Effector CD4-positive, alpha-beta T cell (primary cell): ENCODE data around the gene DDX10.

ENCODE experiments used
- DNase-seq: peaks from one replicate; pipeline ENCODE4 v3.0.0-alpha.2; 2020

The DDX10 gene

DNA sequence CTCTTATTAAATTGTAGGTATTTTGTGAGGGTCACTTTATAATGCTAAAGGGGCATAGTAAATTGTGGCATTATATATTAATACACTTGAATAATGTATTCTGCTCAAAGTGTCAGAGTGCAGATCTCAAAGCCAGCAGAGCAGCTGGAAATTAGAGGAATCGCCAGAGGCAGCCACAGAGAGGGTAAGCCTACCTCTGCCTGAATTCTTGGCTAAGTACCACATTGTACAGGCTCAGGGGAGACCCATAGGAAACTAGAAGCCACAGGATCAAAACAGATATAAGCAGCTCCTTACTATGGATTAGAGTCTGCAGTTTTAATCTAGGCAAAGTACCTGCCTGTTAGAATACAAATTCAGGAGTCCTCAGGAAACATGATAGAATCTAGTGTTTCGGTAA, 249.3 kb downstream of the DDX10 start:
- no peak for DNase-seq

DNA sequence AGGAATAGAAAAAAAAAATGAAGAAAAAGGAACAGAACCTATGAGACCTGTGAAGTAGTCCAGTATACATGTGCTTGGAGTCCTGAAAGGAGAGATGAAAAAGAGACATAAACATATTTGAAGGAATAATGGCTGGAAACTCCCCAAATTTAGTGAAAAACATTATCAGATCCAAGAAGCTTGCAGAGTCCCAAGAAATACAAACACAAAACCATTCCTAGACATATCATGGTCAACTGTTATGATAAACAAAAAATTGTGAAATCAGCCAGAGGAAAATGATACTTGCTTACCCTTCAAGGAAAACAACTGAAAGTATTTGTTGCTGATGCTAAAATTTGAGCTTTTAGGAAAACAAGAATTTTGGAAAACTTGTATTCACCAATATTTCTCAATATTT, 250.1 kb downstream of the DDX10 start:
- DNase-seq = no peak

DNA sequence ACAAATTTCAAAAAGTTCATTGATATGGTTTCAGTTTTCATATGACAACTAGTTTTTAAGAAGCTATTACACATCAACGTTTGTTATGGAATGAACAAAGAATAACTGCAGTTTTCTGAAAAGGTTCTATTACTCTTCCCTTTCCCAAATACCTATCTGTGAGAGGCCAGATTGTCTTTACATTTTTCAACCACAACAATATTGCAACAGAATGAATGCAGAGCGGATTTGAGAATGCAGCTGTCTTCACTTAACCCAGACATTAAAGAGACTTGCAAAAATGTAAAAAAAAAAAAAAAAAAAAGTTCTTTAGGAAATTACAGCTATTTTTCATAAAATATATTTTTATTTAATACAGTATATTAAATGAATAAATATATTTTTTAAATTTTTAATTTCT, 250.8 kb downstream of the DDX10 start:
- no peak for DNase-seq

DNA sequence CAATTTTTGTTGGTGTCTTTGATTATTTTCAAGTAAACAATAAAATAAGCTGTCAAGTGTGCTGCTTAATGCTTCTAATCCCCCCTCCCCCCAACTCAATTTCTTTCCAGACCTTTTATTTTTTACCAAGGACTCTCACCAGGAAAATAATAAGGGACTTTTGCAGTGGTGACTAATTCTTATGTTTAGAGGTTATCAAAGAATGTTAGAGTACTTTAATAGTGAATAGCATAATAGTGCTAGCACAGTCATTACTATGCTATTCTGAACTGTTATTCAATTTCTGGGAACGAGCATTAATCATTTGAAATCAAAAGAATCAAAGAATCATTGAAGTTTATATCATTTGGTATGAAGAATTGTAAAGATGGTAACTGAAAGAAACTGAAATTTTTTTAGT, 251.4 kb downstream of the DDX10 start:
- no peak for DNase-seq

DNA sequence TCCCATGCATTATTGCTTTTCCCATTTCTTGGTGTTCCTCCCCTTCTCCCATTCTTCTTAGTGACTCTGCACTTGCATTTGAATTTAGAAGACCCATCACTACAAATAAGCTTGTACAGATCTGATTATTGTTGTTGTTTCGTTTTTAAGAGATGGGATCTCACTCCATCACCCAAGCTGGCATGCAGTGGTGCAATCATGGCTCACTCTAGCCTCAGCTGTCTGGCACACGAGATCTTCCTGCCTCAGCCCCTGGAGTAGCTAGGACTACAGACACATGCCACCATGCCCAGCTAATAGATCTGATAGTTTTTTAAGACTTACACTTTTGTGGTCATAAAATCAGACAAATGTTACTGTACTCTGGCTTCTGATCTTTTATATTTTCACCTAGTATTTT, 252.1 kb downstream of the DDX10 start:
- DNase-seq = no peak

DNA sequence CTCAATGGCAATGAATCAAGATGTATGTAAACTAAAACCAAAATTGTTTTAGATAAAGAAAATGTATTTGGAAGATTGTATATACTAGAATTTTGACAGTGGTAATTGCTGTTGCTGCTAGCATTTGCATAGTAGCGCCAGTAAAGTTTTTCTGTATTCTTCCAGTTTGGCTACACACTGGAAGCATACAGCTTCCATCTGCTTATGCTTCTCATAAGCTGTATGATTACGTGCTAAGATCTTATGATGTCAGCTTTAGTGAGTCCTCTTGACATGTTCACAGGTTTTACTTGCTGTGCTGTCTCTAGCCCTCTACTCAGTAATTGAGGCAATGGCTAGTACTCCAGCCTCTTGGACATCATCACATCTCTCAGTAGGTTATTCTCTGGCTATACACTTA, 256.3 kb downstream of the DDX10 start:
- no peak for DNase-seq

DNA sequence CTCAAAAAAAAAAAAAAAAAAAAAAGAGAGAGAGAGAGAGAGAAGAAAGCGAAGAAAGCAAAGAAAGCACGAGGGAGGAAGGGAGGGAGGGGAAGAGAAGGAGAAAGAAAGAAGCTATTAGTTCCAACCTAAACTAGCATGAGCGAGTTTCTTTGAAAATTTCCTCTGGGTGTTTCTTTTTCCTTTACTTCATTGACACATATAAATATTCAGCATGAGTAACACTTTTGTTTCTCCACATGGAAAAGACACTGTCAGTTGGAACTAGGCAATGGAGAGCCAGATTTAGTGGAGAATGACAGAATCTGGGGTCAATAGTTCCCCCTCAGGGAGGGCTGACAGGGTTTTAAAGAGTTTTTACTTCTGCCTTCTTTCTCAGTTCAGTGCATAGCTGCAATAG, 257.4 kb downstream of the DDX10 start:
- DNase-seq = no peak

DNA sequence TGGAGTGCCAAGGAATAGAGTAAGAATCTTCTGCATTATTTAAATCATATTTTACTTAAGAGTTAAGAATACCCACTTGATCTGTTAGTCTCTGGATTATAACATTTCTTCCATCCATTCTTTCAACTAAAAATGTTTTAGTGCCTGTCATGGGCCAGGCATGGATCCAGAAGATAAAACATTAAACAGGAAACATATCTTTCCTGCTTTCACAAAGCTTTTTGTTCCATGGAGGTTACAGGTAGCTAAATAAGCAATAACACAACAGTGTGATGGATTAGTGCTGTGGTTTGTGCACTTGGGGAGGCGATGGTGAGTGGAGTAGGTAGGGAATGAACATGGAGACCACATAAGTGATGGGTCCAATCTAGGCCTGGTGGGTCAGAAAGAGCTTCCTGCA, 258.5 kb downstream of the DDX10 start:
- DNase-seq = no peak

DNA sequence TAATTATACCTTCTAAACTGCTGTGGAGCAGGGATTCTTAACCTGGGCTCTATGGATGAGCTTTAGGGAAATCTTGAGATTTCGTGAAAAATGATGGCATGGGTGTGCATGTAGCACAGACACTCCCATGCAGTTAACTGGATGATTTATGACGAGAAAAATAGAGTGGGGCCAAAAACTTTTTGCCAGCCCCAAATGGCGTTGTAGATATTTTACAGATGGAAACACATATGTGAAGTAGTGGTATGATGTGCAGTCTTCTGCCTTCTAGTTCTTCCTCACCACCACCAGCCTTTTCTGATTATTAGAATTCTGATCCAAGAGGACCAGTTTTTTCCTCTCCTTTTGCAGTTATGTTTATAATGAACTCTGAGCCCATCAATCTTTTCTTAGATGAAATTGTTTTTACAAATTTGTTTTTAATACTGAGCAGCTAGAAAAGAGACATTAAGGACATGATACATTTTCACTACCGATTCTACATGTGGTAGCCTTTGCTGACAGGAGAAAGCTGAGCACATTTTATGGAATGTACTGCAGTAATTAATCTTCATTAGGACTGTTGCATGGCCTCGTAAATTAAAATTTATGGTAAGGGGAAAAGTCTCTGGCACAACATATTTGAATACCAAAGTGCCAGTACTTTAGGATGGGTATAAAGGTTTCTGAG, 261.4 kb downstream of the DDX10 start:
- DNase-seq = no peak

DNA sequence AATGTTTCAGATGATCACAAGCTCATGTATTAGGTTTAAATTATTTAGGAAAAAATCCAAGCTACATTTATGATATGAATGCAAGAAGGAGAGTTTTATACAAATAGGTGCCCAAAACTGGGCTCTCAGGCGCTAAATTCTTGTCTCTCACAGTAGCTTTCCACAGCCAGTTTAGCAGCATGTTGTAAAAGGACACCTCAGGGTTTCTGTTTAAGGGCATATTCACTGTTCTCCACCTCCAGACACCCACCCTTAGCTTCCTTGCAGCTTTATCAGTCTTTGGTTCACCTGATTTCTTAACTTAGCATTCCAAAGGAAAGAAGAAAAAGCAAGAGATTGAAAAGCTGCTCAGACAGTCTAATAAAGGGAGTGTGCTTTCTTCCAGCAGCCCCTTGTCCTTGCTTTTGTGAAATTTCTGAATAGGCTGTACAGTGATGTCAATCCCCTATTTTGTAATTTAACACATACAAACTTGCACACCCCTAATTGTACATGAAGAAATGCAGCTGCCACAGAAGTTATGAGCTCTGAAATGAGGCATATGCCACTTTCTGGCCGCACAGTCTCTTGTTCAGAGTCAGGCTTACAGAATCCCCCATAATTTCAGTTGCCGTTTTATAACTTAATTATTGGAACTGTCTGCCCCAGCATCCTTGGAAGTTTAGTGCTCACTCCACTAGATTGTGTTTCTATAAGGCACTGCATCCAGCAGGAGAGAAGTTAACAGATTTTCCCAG, 262.1 kb downstream of the DDX10 start:
- no peak for DNase-seq

DNA sequence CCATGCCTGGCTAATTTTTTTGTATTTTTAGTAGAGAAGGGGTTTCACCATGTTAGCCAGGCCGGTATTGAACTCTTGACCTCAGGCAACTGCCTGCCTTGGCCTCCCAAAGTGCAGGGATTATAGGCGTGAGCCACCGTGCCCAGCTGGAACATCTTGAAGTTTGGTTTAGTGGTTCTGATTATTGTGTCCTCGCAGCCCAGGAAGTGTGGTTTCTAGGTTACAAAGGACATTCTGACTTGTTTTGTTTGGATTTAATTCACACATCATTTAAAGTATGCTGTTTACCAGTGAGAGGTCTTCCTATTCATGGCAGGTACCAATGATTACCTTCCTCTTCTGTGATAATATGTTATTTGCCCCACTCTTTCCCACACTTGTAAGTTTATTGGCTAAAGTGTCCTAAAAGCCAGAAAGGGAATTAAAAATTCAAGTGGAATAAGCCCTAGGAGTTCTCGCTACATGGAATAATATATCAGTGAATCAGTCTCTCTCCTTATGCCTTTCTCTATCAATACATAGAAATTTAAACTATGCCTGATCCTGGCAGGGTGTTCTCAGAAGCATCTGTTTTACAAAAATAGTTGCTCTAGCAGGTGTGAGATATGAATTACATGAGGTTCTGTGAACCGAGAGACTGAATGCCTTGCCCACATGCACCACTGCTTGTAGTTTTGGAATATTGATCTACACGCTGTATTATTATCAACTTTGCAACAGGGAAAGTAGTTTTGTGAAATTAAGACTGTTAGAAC, 263.1 kb downstream of the DDX10 start:
- DNase-seq = no peak

DNA sequence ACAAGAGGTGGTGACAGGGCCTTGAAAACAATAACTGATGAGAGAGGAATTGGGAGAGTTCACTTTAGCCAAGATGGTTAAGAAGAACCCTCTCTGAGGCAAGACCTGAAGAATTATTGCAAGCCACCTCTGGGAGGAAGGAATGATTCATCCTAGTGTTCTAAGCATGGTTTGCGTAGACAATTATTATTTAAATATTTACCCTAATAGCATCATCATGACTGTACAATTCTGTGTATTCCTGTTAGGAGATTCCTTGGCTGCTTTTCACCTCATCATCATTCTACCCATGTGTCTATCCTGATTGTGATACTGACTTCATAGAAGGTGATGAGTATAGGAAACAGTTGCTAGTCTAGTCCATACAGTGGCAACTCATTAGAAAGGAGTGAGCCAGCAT, 264.4 kb downstream of the DDX10 start:
- no peak for DNase-seq

DNA sequence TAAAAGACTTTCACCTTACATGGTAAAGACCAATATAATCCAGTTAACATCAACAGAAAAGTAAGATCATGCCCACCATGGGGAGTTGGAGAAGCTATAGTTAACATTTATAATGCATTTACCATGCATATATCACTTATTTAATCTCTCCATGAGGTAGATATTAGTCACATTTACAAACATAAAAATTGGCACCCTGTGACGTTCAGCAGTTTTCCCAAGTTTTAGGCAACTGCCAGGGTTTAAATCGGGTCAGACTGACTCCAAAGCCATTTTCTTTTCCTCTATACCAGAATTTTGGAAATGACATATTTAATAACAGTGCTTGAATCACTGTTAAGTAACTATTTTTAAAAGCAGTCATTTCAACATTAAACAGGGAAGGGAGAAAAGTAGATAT, 266.3 kb downstream of the DDX10 start:
- DNase-seq = no peak

DNA sequence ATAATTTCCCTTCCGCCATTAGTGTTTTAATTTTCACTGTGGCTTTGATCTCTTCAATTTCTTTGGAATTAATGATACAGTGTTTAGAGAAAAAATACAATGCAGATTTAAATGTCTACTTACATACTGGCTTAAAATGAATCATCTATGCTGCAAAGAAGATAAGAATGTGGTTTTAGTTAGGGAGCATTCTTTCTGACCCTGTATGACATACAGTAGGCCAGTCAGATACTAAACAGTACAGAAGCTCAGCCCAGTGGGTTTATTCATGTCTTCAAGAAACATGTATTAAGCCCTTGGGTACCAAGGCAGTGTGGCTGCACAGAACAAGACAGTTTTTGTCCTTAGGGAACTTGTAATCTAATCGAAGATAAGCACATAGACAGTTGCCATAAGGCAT, 268.8 kb downstream of the DDX10 start:
- no peak for DNase-seq

DNA sequence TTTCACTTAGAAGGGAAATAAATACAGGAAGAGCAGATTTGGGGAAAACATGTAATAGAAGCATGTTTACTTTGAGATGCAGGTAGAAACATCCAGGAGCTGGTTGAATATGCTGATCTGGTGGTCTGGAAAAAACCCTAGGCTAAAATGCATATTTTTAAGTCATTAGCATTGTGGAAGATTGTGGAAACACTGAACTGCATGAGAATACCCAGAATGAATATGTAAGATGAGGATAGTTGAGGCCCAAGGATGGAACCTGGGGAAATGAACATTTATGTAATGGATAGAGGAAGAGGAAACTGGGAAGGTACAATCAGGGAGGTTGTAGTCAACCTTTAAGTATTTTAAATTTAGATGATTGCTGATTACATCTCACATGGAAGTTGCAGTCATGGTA, 269.4 kb downstream of the DDX10 start:
- no peak for DNase-seq

DNA sequence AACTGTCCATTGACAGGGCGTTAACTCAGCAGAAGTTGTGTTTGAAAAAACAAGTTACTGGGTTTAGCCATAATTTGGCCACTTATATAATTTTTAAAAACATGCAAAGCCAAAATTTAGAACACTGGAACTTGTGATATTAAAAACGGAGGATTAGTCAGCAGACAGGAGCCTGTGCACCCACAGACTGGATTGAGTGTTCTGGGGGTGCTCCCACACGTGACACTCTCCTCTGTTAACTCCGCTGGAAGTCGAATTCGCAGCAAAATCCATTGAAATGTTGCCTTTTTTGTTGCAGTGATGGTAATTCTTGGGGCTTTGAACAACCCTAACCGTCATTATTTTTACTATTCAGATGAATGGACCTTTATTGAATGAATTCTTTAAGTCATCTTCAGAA, 269.8 kb downstream of the DDX10 start:
- no peak for DNase-seq

DNA sequence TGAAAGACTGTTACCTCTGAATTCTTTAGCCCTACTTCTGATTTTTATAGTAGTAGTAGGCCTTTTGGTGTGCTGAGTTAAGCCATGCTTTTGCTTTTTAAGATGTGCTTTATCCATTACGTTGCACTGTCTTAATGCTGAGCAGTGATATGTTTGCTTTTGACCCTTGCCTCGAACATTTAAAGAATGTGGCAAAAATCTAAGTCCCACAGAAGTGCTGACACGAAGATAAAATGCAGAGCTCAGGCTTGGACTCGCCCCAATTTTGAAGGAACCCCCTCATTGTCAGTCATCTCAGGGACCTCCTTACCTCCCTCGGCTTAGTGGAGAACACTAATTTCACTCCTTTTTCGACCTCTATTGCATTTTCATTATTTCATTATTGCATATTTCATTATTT, 272.9 kb downstream of the DDX10 start:
- no peak for DNase-seq

DNA sequence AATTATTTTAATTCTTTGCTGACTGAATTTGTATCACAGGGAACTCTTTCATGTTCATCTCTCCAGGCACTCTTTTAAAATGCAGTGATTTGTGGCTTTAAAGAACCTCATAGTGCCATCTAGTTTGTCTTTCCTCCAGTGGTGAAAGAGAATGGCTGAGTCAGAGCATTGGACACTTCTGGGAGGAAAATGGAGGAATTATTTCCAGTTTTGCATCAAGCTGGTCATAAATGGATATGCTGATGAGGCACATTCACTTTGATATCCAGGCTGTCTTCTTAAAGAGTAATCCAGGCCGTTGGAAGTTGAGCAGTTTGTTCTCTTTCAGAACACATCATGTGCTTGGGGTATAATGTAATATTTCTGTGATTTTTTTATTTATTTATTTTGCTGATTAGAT, 273.7 kb downstream of the DDX10 start:
- DNase-seq = no peak

DNA sequence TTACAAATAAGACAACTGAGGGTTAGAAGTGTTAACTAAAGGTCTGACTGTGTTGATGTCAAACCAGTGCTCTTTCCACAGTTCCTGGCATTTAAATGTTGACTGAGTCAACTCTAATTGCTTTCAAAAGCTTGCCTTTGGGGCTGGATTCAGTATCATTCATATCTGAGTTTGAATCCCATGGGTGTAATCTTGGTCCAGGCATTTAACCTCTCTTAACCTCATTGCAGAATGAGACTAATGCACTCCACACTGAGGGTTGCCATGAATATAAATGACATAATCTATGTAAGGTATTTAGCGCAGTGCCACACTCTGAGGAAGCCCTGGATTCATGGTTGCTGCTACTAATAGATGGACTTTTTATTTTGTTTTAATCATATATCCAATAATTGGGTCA, 274.3 kb downstream of the DDX10 start:
- no peak for DNase-seq

DNA sequence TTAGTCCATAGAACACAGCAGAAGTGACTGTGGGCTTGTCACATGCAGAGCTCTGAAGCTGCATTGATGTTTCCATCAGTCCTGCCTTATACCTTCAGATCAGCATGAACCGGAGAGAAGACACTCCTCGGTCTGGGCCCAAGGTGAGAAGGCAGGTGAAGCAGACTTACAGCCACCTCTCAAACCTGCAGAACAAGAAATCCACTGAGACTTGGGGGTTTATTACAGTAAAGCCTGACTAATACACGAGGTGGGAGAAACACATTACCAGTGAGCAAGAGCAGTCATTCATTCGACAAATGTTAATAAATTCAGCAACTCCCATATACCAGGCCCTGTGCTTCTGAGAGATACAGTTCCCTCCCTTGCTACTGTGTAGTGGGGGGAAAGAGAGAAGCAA, 279.0 kb downstream of the DDX10 start:
- no peak for DNase-seq

DNA sequence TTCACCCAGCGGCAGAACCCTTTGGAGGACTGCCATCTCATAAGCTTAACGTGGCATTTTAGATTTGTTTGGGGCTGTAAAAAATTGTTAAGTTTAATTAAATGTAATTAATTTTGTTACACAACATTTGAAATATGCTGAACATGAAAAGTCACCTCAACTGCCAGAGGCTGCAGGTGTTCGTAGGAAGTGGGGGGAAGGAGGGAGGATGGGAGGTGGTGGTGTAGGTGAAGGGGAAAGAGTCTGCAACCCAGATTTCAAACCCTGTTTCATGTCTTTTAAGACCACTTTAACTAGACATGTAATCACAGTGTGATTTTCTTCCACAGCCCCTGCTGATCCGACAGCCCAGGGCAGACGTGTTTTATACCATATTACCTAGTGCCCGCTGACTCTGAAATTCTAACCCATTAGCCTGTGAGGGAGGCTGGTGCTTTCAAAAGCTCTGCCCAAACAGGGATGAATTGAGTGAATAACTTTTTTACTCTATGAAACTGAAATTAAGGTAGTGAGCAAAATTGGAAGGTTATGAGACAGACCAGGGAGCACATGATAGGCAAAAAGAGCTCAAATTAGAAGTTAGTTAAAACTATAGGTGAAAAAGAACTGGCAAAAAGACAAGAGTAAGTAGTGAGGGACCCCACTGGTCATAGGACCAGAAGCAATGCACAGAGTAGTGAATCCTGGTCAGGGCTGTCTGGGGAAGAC, 279.8 kb downstream of the DDX10 start:
- DNase-seq = no peak

DNA sequence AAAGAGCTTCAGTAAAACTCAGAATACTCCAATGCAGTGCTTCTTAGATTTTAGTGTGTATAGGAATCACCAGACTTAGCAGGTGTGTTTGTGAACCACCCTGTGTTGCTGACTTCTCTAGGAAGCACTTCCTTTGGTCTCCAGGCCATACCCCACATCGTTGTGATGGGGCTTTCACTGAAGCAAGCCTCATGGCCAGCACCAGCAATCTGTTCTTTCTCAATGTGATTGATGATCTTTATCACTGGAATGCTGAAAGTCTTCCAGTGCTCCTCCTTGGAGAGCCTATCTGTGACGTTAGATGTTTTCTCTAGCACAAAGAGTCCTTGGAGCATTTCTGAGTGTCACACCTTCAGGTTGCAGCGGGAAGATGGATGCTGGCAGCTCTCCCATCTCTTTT, 280.5 kb downstream of the DDX10 start:
- no peak for DNase-seq
